ENCODE measurements around the gene SCAMP2. TPM values are rescaled to one million over a fixed set of nuclear protein-coding genes. Genes with fewer than 3 reads are reported as not detected.

Gene SCAMP2
- total RNA-seq, 1 experiment from 2014 or later = 97.4 TPM

DNA sequence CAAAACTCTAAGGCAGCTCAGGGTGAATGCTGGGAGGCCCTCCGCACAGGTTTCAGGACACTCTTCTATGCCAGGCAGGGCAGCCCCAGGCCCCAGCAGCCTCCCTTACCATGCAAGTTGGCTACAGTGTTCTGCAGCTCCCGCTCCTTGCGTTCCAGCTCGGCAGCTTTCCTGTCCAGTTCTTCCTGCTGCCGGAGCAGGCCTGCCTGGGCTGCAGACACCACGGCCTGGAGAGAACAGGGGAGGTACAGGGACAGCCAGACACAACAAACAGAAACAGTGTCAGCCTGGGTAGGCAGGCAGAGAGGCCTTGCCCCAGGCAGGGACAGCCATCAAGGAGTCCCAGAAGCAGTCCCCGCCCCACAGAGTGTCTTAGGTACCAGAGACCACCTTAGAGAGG is 21.2 kb downstream of the SCAMP2 start:
- Mint-ChIP-seq H3K4me1 (ENCODE audit: low read depth, unreplicated experiment) (peaks cover 4% of the 10 kb centered on the region), H3K9me3 (ENCODE audit: unreplicated experiment) (no peaks in the 10 kb centered on the region), H3K27me3 (ENCODE audit: insufficient read depth, unreplicated experiment) (no peaks in the 10 kb centered on the region), H3K4me3 (ENCODE audit: unreplicated experiment) (no peak overlapping the region), H3K36me3 (ENCODE audit: insufficient read depth, unreplicated experiment) (peaks cover 45% of the 10 kb centered on the region), H3K27ac (ENCODE audit: unreplicated experiment) (no peak overlapping the region)
- DNase-seq = no peak
- intact Hi-C loops (cut with micrococcal nuclease; ENCODE audit: unreplicated experiment) = no loop called here
- BruUV-seq (replicated peaks) = no TSS peak
- Histone ChIP-seq H3K4me1 (peaks cover 3% of the 10 kb centered on the region; the same call in 1 of the 2 replicates), H3K27me3 (replicated peaks; ENCODE audit: control insufficient read depth, insufficient read depth, low read length) (no peaks in the 10 kb centered on the region), H3K36me3 (ENCODE audit: control insufficient read depth, insufficient read depth, low read length) (no peaks in the 10 kb centered on the region; the same call in none of the 2 replicates), H3K9me3 (no peaks in the 10 kb centered on the region), H3K4me3 (ENCODE audit: low read depth, low read length) (no peak overlapping the region)
- ChIA-PET CTCF (no interaction called here), POLR2A (interaction anchor here (0.5 to 0.6 kb wide), 2 partner anchors 43 to 213 kb away, joined by 3 read pairs; no protein-coding TSS in a partner anchor)
- TF ChIP-seq, protein P1, sequence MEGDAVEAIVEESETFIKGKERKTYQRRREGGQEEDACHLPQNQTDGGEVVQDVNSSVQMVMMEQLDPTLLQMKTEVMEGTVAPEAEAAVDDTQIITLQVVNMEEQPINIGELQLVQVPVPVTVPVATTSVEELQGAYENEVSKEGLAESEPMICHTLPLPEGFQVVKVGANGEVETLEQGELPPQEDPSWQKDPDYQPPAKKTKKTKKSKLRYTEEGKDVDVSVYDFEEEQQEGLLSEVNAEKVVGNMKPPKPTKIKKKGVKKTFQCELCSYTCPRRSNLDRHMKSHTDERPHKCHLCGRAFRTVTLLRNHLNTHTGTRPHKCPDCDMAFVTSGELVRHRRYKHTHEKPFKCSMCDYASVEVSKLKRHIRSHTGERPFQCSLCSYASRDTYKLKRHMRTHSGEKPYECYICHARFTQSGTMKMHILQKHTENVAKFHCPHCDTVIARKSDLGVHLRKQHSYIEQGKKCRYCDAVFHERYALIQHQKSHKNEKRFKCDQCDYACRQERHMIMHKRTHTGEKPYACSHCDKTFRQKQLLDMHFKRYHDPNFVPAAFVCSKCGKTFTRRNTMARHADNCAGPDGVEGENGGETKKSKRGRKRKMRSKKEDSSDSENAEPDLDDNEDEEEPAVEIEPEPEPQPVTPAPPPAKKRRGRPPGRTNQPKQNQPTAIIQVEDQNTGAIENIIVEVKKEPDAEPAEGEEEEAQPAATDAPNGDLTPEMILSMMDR (IDR thresholded peaks at IDR 0.05; ENCODE audit: insufficient read depth in 1 of 2, low read depth in 1 of 2, low read length in 1 of 2, severe bottlenecking in 1 of 2, unreplicated experiment in 1 of 2) = no peak

DNA sequence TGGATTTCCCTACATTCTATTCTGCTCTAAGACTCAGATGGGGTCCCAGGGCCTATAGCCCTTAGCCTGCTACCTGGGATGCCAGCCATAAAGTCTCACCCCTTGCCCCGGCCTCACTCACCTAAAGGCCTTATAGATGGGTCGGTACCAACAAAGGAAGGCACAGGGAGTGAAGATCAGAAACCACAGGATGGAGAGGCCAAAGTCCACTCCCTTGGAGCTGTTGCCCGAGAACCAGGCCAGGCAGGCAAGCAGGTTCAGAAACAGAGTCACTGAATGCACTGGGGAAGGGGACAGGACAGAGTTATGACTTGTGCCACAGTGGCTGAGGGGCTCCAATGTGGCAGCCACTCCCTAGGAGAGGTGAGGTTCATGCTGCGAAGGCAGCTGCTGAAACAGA is 22.8 kb downstream of the SCAMP2 start:
- Mint-ChIP-seq H3K27ac (ENCODE audit: unreplicated experiment) (no peak overlapping the region), H3K4me3 (ENCODE audit: unreplicated experiment) (no peak overlapping the region), H3K4me1 (ENCODE audit: low read depth, unreplicated experiment) (no peaks in the 10 kb centered on the region), H3K36me3 (ENCODE audit: insufficient read depth, unreplicated experiment) (peaks cover 54% of the 10 kb centered on the region), H3K9me3 (ENCODE audit: unreplicated experiment) (no peaks in the 10 kb centered on the region), H3K27me3 (ENCODE audit: insufficient read depth, unreplicated experiment) (no peaks in the 10 kb centered on the region)
- intact Hi-C loops (cut with micrococcal nuclease; ENCODE audit: unreplicated experiment) = no loop called here
- Histone ChIP-seq H3K4me3 (ENCODE audit: low read depth, low read length) (no peak overlapping the region), H3K27me3 (replicated peaks; ENCODE audit: control insufficient read depth, insufficient read depth, low read length) (no peaks in the 10 kb centered on the region), H3K9me3 (no peaks in the 10 kb centered on the region), H3K36me3 (ENCODE audit: control insufficient read depth, insufficient read depth, low read length) (no peaks in the 10 kb centered on the region; the same call in none of the 2 replicates), H3K4me1 (no peaks in the 10 kb centered on the region)
- ChIA-PET CTCF (no interaction called here), POLR2A (no interaction called here)
- BruUV-seq (replicated peaks) = no TSS peak
- no peak for DNase-seq
- TF ChIP-seq, protein P1 (IDR thresholded peaks at IDR 0.05; ENCODE audit: insufficient read depth in 1 of 2, low read depth in 1 of 2, low read length in 1 of 2, severe bottlenecking in 1 of 2, unreplicated experiment in 1 of 2) = no peak

DNA sequence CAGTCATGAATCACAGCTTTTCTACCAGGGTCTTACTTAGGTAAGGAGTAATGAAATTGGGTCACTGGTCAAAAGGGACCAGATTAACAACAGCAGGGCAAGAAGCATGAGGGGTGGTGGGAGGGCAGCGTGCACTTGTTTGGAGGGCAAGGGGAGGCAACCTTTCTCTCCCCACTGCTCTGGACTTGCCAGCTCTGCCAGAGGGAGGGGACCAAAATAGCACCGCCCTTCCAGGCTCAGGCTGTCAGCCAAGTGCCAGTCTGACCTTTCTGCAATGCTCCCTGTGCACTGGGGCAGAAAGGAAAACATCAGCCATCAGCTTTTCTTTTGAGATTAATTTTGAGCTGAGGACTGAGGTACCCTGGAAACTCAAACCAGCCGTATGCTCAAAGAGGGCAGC is 25.7 kb downstream of the SCAMP2 start:
- Mint-ChIP-seq H3K4me3 (ENCODE audit: unreplicated experiment) (no peak overlapping the region), H3K4me1 (ENCODE audit: low read depth, unreplicated experiment) (peaks cover 6% of the 10 kb centered on the region), H3K9me3 (ENCODE audit: unreplicated experiment) (no peaks in the 10 kb centered on the region), H3K36me3 (ENCODE audit: insufficient read depth, unreplicated experiment) (peaks cover 65% of the 10 kb centered on the region), H3K27me3 (ENCODE audit: insufficient read depth, unreplicated experiment) (no peaks in the 10 kb centered on the region), H3K27ac (ENCODE audit: unreplicated experiment) (no peak overlapping the region)
- DNase-seq = no peak
- intact Hi-C loops (cut with micrococcal nuclease; ENCODE audit: unreplicated experiment) = no loop called here
- no TSS peak for BruUV-seq (replicated peaks)
- no peaks in the 10 kb centered on the region for H3K9me3 ChIP-seq
- no peak overlapping the region for H3K4me3 ChIP-seq (ENCODE audit: low read depth, low read length)
- no peaks in the 10 kb centered on the region for H3K27me3 ChIP-seq (replicated peaks; ENCODE audit: control insufficient read depth, insufficient read depth, low read length)
- POLR2A ChIA-PET = no interaction called here
- H3K36me3 ChIP-seq (ENCODE audit: control insufficient read depth, insufficient read depth, low read length) = no peaks in the 10 kb centered on the region; the same call in 1 of the 2 replicates
- TF ChIP-seq, protein P1 (IDR thresholded peaks at IDR 0.05; ENCODE audit: insufficient read depth in 1 of 2, low read depth in 1 of 2, low read length in 1 of 2, severe bottlenecking in 1 of 2, unreplicated experiment in 1 of 2) = no peak
- CTCF ChIA-PET = no interaction called here
- H3K4me1 ChIP-seq = peaks cover 10% of the 10 kb centered on the region
